Activated T-cell treated with anti-CD3 and anti-CD28 coated beads for 4 hours (primary cell): ENCODE measurements around the gene MPO.
A peak's percentile ranks its signal among the peaks of the same experiment; 100 is the strongest.

ENCODE experiments used
- DNase-seq: peaks from one replicate; pipeline ENCODE4 v3.0.0-alpha.2; 2020

Gene MPO

DNA sequence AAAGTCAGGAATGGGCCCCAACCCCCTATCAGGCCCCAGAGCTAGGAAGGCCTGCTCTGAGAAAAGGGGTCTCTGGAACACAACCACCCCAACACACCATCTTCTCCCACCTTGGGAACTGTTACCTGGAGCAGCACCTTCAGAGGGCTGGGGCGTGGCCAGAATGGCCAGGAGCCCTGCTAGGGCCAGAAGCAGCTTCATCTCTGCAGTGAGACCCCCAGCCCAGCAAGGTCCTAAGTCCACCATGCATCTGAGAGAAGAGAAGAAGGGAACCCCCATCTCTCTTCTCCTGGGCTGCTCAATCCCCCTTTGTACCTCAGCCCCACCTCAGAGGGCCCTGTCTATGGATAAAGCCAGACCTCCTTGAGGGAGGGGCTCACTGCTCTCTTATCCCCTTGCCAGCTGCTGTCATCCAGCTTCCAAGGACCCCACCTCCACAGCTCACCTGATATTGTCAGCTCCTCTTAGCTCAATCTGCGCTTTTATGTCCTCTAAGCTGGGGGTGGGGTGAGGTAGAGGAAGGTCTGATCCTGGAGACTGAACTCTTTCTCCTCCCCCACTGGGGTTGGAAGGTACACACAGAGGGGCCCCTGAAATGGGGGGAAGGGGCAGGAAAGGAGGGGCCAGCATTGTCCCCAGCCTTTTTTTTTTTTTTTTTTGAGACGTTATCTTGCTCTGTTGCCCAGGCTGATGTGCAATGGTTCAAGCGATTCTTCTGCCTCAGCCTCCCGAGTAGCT, at the start of gene MPO:
Gene MPO (minus strand): TSS at position 456 of the 738 bp plus-strand sequence. CDS start 177 bp downstream, at position 279.
- DNase-seq, result no peak

DNA sequence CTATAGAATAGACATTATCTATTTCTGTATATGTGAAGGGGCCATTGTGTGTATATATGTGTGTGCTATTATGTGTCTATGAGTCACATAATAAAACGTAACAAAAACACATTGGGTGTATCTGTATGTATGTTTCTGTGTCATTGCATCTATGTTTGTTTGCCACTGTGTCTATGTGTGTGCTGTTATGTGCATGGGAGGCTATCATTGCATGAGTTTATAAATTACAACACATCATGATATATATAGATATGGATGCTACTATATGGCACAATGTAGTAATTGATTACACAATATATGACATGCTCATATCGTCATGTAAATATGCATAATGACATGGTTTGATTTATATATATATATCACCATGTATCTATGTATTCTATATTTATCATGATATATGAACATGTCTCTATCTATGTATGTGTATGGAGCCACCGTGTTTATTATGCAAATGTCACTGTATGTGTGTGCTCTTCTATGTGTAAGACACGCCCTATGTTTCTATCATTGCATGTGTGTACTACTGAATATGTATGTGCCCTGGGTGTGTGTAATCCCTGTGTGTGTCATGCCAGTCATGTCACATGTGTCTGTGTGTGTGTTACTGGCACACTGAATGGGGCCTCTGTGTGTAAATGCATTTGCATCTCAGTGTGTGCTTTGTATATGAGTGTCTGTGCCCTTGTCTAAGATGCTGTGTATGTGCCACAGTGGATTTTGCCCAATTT, 49.2 kb upstream of the MPO start:
- peak; percentile 42 for DNase-seq

GRCh38 chr17:58329035-58329809, 48.5 kb upstream of the MPO start:
- DNase-seq, result peak; percentile 80

DNA sequence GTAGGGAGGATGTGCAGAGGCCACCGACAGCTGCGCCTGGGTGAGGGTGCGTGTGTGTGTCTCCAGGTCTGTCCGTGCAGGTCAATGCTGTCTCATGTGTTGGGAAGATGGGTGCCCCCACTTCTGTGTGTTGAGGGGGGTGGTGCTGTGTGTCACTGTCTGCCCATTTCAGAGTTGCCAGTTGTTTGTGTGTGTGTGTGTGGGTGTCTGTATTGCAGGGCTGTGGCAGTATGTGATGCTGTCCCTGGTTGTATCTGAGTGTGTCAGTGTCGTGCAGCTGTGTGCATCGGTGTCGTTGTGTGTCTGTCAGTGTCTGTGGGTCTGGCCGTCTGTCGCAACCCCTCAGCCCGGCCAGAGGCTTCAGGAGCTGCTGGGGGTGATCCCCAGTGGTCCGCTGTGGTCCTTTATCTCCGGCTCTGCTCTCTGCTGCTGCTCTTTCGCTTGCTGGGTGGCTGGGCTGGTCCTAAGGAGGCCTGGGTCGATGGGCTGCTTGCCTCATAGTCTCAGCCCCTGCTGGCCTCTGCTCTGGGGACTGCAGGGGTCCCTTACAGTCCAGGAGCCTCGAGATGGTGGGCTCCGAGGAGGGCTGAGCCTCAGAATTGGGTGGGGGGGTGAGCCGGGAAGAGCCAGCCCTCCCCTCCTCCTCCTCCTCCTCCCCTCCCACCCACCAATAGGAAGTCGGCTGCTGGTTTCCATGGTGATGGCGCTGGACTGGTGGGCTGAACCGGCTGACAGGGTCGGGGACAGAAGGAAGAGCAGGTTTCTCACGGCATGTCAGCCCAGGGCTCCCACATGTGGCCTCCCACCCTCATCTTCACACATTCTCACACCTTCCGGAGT, 47.7 kb upstream of the MPO start, which contains the start of gene TSPOAP1:
Gene TSPOAP1 (minus strand): TSS at position 601 of the 840 bp plus-strand sequence. CDS start 875 bp downstream, outside the sequence.
- DNase-seq, result peak; percentile 81

DNA sequence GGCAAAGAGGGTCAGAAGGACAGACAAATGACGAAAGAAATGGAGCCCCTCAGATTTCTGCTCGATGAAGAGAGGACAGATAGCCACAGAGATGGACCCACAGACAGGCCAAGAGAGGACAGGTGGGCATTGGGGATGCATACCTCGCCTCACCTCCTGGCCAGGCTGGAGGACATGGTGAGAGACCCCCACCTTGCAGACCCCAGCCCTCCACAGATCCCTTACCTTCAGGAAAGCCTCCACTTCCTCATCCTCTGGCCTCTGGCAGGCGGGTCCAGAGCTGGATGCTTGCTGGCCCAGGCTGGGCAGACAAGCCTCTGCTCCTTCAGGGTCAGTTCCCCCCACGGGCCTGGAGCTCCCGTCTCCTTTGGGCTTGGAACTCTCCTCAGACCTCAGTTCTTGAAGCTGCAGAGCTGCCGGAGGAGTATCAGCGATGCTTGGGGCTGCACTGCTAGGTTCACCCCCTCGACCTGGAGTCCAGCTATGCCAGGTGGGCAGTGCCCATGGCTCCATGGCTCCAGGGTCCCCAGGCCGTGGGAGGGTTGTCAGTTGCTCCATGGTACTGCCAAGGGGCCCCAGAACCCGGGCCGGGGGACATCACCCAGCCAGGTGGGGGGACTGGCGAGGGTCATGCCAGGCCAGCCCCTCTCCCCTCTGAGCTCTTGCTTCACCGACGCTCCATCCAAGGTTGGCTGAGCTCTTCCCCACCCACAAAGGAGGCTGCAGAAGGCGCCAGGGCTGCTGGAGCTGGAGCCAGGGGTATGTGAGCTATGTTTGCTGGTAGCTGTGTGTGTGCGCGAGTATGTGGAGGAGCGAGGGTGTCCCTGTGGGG, 46.8 kb upstream of the MPO start:
- DNase-seq, result no peak

- no peak for DNase-seq
Measured at GRCh38 chr17:58326609-58327362, 46.1 kb upstream of the MPO start.

DNA sequence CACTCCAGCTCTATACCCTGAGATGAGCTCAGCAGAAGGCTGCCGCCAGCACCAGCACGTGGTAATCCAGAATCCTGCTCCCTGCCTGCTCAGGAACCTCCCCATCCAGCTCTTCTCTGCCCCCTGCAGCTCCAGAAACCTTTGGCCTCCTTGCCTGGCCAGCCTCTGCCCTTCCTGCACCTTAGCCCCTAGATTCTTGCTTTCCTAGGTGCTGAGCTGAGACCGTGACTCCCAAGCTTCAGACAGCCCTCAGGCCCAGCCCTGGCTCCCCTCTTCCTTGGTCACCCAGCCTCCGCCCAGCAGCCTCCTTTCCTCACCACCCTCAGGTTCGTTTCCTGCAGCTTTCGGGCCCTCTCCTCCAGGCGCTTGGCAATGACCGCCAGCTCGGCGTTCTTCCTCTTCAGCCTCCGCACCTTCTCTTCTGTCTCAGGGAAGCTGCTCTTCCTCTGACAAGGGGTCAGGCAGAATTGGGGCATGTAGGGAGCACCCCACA, 45.3 kb upstream of the MPO start:
- DNase-seq, result no peak

GRCh38 chr17:58325289-58325726, 44.6 kb upstream of the MPO start:
- no peak for DNase-seq

GRCh38 chr17:58324409-58325288, 43.9 kb upstream of the MPO start:
- no peak for DNase-seq

DNA sequence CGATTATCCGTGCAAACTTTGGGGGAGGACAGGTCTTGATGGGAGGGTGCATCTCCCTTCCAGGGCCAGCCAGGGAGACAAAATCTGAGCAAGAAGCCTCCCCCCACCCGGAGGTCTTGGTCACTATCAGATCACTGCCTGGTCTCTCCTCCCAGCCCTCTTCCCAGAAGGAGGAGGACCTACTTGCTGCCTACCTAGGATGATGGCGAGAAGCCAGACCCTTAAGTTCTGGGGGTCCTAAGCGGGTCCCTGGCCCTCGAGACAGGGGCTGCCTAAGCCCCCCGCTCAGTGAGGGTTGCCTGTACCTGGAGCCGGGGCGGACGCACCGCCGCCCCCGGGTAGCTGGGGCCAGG, 43.3 kb upstream of the MPO start:
- DNase-seq, result no peak

DNA sequence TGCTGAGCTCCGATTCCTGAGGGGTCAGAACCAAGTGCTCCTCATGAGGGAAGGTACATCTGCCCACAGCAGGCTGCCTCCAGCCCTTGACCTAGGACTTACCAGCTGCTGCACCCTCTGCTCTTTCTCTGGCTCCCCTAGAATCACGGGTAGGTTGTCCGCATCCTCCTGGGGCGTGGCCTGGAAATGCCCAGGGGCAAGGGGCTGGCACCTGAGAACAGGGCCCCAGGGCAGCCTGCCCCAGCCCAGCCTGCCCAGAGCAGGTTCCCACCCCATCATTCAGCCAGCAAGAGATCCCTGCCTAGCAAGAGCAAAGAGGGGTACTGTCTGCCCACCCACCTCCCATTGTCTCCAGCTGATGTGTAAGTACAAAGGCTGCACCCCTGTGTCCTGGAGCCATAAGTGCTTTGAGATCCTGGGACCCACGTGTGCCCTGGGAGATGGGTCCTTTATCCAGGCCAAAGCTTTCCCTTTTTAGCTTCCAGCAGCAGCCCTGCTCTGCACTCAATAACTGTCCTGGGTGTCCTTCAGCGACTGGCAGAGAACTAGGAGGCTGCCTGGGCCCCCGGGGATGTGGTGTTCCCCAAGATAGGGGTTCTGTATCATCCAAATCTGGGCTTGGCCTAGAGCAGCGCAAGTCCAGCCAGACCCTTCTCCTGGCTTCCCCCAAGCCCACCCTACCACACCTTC, 42.8 kb upstream of the MPO start:
- DNase-seq, result no peak

GRCh38 chr17:58322581-58323185, 41.9 kb upstream of the MPO start:
- DNase-seq, result no peak

- no peak for DNase-seq
Measured at GRCh38 chr17:58321571-58322525, 41.1 kb upstream of the MPO start.

GRCh38 chr17:58320570-58321323, 40.0 kb upstream of the MPO start:
- no peak for DNase-seq

- no peak for DNase-seq
Measured at GRCh38 chr17:58320163-58320558, 39.4 kb upstream of the MPO start.
